ENCODE data around the gene MSANTD7.

DNA sequence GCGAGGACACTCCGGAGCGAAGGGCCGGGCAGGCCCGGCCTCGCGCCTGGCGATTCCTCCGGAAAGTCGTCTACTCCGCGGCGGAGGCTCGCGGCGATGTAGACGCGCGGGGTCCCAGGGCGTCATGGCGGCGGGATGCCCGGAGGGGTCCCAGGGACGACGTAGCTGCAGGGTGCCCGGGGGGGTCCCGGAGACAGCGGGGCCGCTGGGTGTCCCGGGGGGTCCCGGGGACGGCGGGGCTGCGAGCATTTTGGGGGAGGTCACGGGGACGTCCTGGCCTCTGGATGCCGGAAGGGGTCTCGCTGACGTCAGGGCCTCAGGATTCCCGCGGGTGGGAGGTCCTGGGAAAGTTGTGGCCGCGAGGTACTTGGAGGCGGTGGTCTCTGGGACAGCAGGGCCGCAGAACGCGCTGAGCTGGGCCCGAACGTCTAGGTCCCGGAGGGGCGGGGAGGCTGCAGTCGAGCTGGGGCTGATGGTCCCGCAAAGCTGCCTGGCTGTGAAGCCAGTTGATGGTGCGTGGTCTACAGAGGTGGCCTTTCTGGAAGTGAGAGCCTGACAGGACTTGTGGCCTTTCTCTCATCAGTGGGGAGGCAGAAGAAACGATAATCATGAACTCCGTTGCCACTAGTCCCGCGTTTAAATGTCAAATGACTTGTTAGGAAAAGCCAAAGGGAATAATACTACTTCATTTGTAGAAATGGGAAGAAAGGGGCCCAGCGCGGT lies 637 bp downstream of the MSANTD7 start:
- no peak for TF ChIP-seq EZH2 (optimal IDR thresholded peaks at IDR 0.05; ENCODE audit: low read depth, low read length)
- TF ChIP-seq, protein P1, sequence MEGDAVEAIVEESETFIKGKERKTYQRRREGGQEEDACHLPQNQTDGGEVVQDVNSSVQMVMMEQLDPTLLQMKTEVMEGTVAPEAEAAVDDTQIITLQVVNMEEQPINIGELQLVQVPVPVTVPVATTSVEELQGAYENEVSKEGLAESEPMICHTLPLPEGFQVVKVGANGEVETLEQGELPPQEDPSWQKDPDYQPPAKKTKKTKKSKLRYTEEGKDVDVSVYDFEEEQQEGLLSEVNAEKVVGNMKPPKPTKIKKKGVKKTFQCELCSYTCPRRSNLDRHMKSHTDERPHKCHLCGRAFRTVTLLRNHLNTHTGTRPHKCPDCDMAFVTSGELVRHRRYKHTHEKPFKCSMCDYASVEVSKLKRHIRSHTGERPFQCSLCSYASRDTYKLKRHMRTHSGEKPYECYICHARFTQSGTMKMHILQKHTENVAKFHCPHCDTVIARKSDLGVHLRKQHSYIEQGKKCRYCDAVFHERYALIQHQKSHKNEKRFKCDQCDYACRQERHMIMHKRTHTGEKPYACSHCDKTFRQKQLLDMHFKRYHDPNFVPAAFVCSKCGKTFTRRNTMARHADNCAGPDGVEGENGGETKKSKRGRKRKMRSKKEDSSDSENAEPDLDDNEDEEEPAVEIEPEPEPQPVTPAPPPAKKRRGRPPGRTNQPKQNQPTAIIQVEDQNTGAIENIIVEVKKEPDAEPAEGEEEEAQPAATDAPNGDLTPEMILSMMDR (IDR thresholded peaks at IDR 0.05; ENCODE audit: low read length): no peak
